ENCODE data around the gene TMEM44. TPM values are rescaled to one million over a fixed set of nuclear protein-coding genes. Genes with fewer than 3 reads are reported as not detected.

Gene TMEM44
- total RNA-seq, 2 experiments from 2014 or later: 4.0 to 5.8 TPM

- Mint-ChIP-seq H3K9me3 (no peaks in the 10 kb centered on the region), H3K4me3 (no peak overlapping the region), H3K36me3 (no peaks in the 10 kb centered on the region), H3K4me1 (ENCODE audit: low read depth) (peaks cover 13% of the 10 kb centered on the region), H3K27me3 (peaks cover 17% of the 10 kb centered on the region), H3K27ac (no peak overlapping the region)
- intact Hi-C loops (cut with micrococcal nuclease): no loop called here
- ChIA-PET CTCF (interaction anchor here (1.1 kb wide), 1 partner anchor 26 kb away, joined by 3 read pairs; no protein-coding TSS in a partner anchor), POLR2A (no interaction called here)
- no peak for DNase-seq
These were observed 70.2 kb downstream of the TMEM44 start for GRCh38 chr3:194562986-194563385.

GRCh38 chr3:194561306-194561974 is 71.8 kb downstream of the TMEM44 start:
- Mint-ChIP-seq H3K27me3 (peaks cover 12% of the 10 kb centered on the region), H3K4me1 (ENCODE audit: low read depth) (peaks cover 18% of the 10 kb centered on the region), H3K27ac (peak overlapping the region; percentile 2), H3K9me3 (no peaks in the 10 kb centered on the region), H3K4me3 (no peak overlapping the region), H3K36me3 (no peaks in the 10 kb centered on the region)
- ChIA-PET CTCF (interaction anchor here (0.6 to 1.2 kb wide), 3 partner anchors 12 to 89 kb away, joined by 3 to 5 read pairs (median 4); no protein-coding TSS in a partner anchor), POLR2A (interaction anchor here (0.6 to 1.0 kb wide), 3 partner anchors 11 to 973 kb away, joined by 3 to 6 read pairs (median 3); no protein-coding TSS in a partner anchor)
- intact Hi-C loops (cut with micrococcal nuclease): loop anchor here (1.0 to 2.0 kb wide), 2 partner anchors 41 to 75 kb away; partner anchors contain the start of gene ATP13A3
- DNase-seq: no peak

GRCh38 chr3:194560047-194560446 is 73.2 kb downstream of the TMEM44 start:
- H3K27me3 Mint-ChIP-seq: peaks cover 10% of the 10 kb centered on the region
- DNase-seq: no peak
- ChIA-PET POLR2A (no interaction called here), CTCF (interaction anchor here (1.9 kb wide), 1 partner anchor 88 kb away, joined by 4 read pairs; no protein-coding TSS in a partner anchor)
- intact Hi-C loops (cut with micrococcal nuclease): loop anchor here (2.0 kb wide), 1 partner anchor 73 kb away; the partner anchor contains the start of gene ATP13A3
- no peak overlapping the region for H3K27ac Mint-ChIP-seq
- no peak overlapping the region for H3K4me3 Mint-ChIP-seq
- no peaks in the 10 kb centered on the region for H3K9me3 Mint-ChIP-seq
- H3K36me3 Mint-ChIP-seq: no peaks in the 10 kb centered on the region
- peaks cover 20% of the 10 kb centered on the region for H3K4me1 Mint-ChIP-seq (ENCODE audit: low read depth)

GRCh38 chr3:194559530-194559929 is 73.7 kb downstream of the TMEM44 start:
- intact Hi-C loops (cut with micrococcal nuclease): no loop called here
- peaks cover 20% of the 10 kb centered on the region for H3K4me1 Mint-ChIP-seq (ENCODE audit: low read depth)
- no peaks in the 10 kb centered on the region for H3K36me3 Mint-ChIP-seq
- ChIA-PET CTCF (interaction anchor here (1.9 kb wide), 1 partner anchor 88 kb away, joined by 4 read pairs; no protein-coding TSS in a partner anchor), POLR2A (no interaction called here)
- DNase-seq: no peak
- no peaks in the 10 kb centered on the region for H3K9me3 Mint-ChIP-seq
- no peak overlapping the region for H3K4me3 Mint-ChIP-seq
- H3K27me3 Mint-ChIP-seq: peaks cover 7% of the 10 kb centered on the region
- no peak overlapping the region for H3K27ac Mint-ChIP-seq

- Mint-ChIP-seq H3K27ac (peak overlapping the region; percentile 10), H3K36me3 (no peaks in the 10 kb centered on the region), H3K4me1 (ENCODE audit: low read depth) (peaks cover 11% of the 10 kb centered on the region), H3K27me3 (no peaks in the 10 kb centered on the region), H3K9me3 (no peaks in the 10 kb centered on the region), H3K4me3 (peak overlapping the region; percentile 67)
- intact Hi-C loops (cut with micrococcal nuclease): no loop called here
- POLR2A ChIA-PET: no interaction called here
- DNase-seq: peak; percentile 46
- CTCF ChIA-PET: interaction anchor here (0.7 to 1.4 kb wide), 3 partner anchors 18 to 84 kb away, joined by 3 to 7 read pairs (median 4); no protein-coding TSS in a partner anchor
These were observed 76.8 kb downstream of the TMEM44 start for GRCh38 chr3:194556086-194557056.

GRCh38 chr3:194555175-194556062 is 77.8 kb downstream of the TMEM44 start:
- H3K27ac Mint-ChIP-seq: no peak overlapping the region
- intact Hi-C loops (cut with micrococcal nuclease): no loop called here
- H3K4me1 Mint-ChIP-seq (ENCODE audit: low read depth): peaks cover 6% of the 10 kb centered on the region
- H3K36me3 Mint-ChIP-seq: no peaks in the 10 kb centered on the region
- no peaks in the 10 kb centered on the region for H3K9me3 Mint-ChIP-seq
- POLR2A ChIA-PET: no interaction called here
- no peak for DNase-seq
- CTCF ChIA-PET: interaction anchor here (0.7 to 1.4 kb wide), 5 partner anchors 12 to 83 kb away, joined by 3 to 7 read pairs (median 3); no protein-coding TSS in a partner anchor
- H3K27me3 Mint-ChIP-seq: no peaks in the 10 kb centered on the region
- H3K4me3 Mint-ChIP-seq: no peak overlapping the region

- intact Hi-C loops (cut with micrococcal nuclease): no loop called here
- ChIA-PET CTCF (interaction anchor here (0.9 to 1.3 kb wide), 2 partner anchors 13 to 69 kb away, joined by 3 read pairs; no protein-coding TSS in a partner anchor), POLR2A (no interaction called here)
- no peaks in the 10 kb centered on the region for H3K27me3 Mint-ChIP-seq
- no peak overlapping the region for H3K4me3 Mint-ChIP-seq
- H3K9me3 Mint-ChIP-seq: no peaks in the 10 kb centered on the region
- peaks cover 6% of the 10 kb centered on the region for H3K4me1 Mint-ChIP-seq (ENCODE audit: low read depth)
- no peaks in the 10 kb centered on the region for H3K36me3 Mint-ChIP-seq
- H3K27ac Mint-ChIP-seq: no peak overlapping the region
- DNase-seq: peak; percentile 0
These were observed 78.6 kb downstream of the TMEM44 start for GRCh38 chr3:194554473-194555123.

- Mint-ChIP-seq H3K9me3 (peaks cover 1% of the 10 kb centered on the region), H3K36me3 (no peaks in the 10 kb centered on the region), H3K27ac (no peak overlapping the region), H3K4me3 (no peak overlapping the region), H3K27me3 (no peaks in the 10 kb centered on the region), H3K4me1 (ENCODE audit: low read depth) (peaks cover 6% of the 10 kb centered on the region)
- DNase-seq: peak; percentile 3
- CTCF ChIA-PET: no interaction called here
- intact Hi-C loops (cut with micrococcal nuclease): no loop called here
- POLR2A ChIA-PET: no interaction called here
These were observed 80.8 kb downstream of the TMEM44 start for GRCh38 chr3:194552327-194552949.

GRCh38 chr3:194549853-194550252 is 83.4 kb downstream of the TMEM44 start:
- Mint-ChIP-seq H3K4me1 (ENCODE audit: low read depth) (no peaks in the 10 kb centered on the region), H3K27ac (no peak overlapping the region), H3K27me3 (no peaks in the 10 kb centered on the region), H3K4me3 (no peak overlapping the region), H3K36me3 (peaks cover 2% of the 10 kb centered on the region), H3K9me3 (peaks cover 7% of the 10 kb centered on the region)
- POLR2A ChIA-PET: no interaction called here
- intact Hi-C loops (cut with micrococcal nuclease): no loop called here
- CTCF ChIA-PET: no interaction called here
- DNase-seq: no peak

GRCh38 chr3:194548346-194549321 is 84.6 kb downstream of the TMEM44 start:
- H3K36me3 Mint-ChIP-seq: peaks cover 2% of the 10 kb centered on the region
- ChIA-PET CTCF (interaction anchor here (1.3 kb wide), 1 partner anchor 215 kb away, joined by 5 read pairs; no protein-coding TSS in a partner anchor), POLR2A (no interaction called here)
- intact Hi-C loops (cut with micrococcal nuclease): no loop called here
- no peaks in the 10 kb centered on the region for H3K27me3 Mint-ChIP-seq
- H3K4me1 Mint-ChIP-seq (ENCODE audit: low read depth): no peaks in the 10 kb centered on the region
- peaks cover 7% of the 10 kb centered on the region for H3K9me3 Mint-ChIP-seq
- H3K27ac Mint-ChIP-seq: no peak overlapping the region
- DNase-seq: no peak
- no peak overlapping the region for H3K4me3 Mint-ChIP-seq

Measured in activated CD4-positive, alpha-beta memory T cell treated with anti-CD3 and anti-CD28 coated beads for 36 hours (primary cell).